Measurements from ENCODE around the gene LHFPL6. TPM values are rescaled to one million over a fixed set of nuclear protein-coding genes. Genes with fewer than 3 reads are reported as not detected.

LHFPL6 gene
- total RNA-seq, 1 experiment from 2014 or later: 2.5 TPM

DNA sequence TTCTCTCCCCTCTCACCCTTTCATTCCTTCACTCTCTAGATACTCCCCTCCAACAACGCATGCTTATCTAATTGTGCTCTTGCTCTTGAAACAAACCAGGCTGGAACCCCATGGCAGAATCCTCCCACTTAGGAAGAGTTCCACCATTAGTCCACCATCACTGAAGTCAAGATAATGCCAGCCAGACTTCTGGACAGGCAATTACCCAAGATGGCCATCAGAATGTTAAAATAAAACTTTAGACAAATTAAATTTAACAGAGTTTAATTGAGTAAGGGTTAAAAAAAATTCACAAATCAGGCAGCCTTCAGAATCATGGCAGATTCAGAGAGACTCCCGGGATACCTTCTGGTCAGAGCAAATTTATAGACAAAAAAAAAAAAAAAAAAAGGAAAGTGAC is 221.5 kb downstream of the LHFPL6 start:
- no peaks in the 10 kb centered on the region for H3K4me1 ChIP-seq (replicated peaks; ENCODE audit: insufficient read depth)
- intact Hi-C loops (cut with micrococcal nuclease; ENCODE audit: unreplicated experiment): no loop called here
- TF ChIP-seq EZH2 (IDR thresholded peaks at IDR 0.05; ENCODE audit: low read depth): no peak
- TF ChIP-seq, protein P1, sequence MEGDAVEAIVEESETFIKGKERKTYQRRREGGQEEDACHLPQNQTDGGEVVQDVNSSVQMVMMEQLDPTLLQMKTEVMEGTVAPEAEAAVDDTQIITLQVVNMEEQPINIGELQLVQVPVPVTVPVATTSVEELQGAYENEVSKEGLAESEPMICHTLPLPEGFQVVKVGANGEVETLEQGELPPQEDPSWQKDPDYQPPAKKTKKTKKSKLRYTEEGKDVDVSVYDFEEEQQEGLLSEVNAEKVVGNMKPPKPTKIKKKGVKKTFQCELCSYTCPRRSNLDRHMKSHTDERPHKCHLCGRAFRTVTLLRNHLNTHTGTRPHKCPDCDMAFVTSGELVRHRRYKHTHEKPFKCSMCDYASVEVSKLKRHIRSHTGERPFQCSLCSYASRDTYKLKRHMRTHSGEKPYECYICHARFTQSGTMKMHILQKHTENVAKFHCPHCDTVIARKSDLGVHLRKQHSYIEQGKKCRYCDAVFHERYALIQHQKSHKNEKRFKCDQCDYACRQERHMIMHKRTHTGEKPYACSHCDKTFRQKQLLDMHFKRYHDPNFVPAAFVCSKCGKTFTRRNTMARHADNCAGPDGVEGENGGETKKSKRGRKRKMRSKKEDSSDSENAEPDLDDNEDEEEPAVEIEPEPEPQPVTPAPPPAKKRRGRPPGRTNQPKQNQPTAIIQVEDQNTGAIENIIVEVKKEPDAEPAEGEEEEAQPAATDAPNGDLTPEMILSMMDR (conservative IDR thresholded peaks at IDR 0.05): no peak
- no peak overlapping the region for H3K4me3 ChIP-seq
- BruUV-seq (replicated peaks): no TSS peak
- H3K36me3 ChIP-seq (ENCODE audit: low read depth): no peaks in the 10 kb centered on the region
- H3F3A ChIP-seq (ENCODE audit: insufficient read depth, low read depth): no peaks in the 10 kb centered on the region
- no peak overlapping the region for H3K4me2 ChIP-seq
- ChIA-PET POLR2A (ENCODE audit: unreplicated experiment) (no interaction called here), CTCF (no interaction called here)
- DNase-seq: no peak
- H3K27ac ChIP-seq: no peak overlapping the region
- H3K9me3 ChIP-seq (ENCODE audit: insufficient read depth, low read depth): no peaks in the 10 kb centered on the region
- H3K9me2 ChIP-seq (ENCODE audit: insufficient read depth): no peaks in the 10 kb centered on the region
- H3K27me3 ChIP-seq (ENCODE audit: insufficient read depth, low read depth): no peaks in the 10 kb centered on the region
- no peaks in the 10 kb centered on the region for H4K20me1 ChIP-seq (ENCODE audit: insufficient read depth)
- H3K79me2 ChIP-seq (ENCODE audit: low read depth): no peaks in the 10 kb centered on the region
- H2AFZ ChIP-seq: no peak overlapping the region

DNA sequence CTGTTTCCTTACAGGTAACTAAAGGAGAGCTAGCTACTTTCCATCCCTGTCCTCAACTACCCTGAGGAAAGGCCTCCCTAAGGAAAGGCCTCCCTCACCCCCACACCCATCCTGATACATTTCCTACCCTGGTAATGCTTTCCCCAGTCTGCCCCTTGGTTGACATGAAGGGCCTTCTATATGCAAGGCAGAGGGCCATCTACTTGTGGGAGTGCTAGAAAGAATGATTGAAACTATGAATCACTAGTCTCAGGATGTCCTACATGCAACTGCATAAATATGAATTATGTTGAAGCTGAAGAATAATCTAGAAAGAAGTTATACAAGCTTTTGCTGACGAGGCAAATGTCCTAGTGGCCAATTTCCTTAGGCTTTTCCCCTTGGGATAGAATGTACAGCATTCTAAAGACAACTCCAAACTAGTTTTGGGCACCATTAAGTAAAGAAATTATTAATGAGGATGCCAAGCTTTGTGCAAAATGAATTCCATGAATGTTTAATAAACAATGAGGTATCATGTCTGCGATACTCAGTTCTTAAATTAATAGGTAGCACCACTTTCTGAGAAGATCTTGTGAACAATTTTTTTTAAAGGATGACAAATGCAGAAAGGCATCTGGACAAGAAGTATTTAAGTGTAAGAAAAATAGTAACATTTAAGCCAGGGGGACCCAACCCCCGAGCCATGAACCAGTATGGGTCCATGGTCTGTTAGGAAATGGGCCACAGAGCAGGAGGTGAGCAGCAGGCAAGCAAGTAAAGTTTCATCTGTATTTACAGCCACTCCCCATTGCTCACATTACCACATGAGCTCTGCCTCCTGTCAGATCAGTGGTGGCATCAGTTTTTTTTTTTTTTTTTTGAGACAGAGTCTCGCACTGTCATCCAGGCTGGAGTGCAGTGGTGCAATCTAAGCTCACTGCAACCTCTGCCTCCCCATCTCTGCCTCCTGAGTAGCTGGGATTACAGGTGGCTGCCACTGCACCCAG is 223.0 kb downstream of the LHFPL6 start:
- Histone ChIP-seq H4K20me1 (ENCODE audit: insufficient read depth) (no peaks in the 10 kb centered on the region), H3K36me3 (ENCODE audit: low read depth) (no peaks in the 10 kb centered on the region), H2AFZ (no peak overlapping the region), H3K27me3 (ENCODE audit: insufficient read depth, low read depth) (no peaks in the 10 kb centered on the region), H3F3A (ENCODE audit: insufficient read depth, low read depth) (no peaks in the 10 kb centered on the region), H3K9me2 (ENCODE audit: insufficient read depth) (no peaks in the 10 kb centered on the region), H3K4me1 (replicated peaks; ENCODE audit: insufficient read depth) (no peaks in the 10 kb centered on the region), H3K79me2 (ENCODE audit: low read depth) (no peaks in the 10 kb centered on the region), H3K4me2 (no peak overlapping the region), H3K27ac (no peak overlapping the region), H3K4me3 (no peak overlapping the region), H3K9me3 (ENCODE audit: insufficient read depth, low read depth) (no peaks in the 10 kb centered on the region)
- ChIA-PET CTCF (interaction anchor here (0.6 kb wide), 1 partner anchor 1157 kb away, joined by 5 read pairs; no protein-coding TSS in a partner anchor), POLR2A (ENCODE audit: unreplicated experiment) (no interaction called here)
- BruUV-seq (replicated peaks): no TSS peak
- TF ChIP-seq, protein P1 (conservative IDR thresholded peaks at IDR 0.05): no peak
- TF ChIP-seq EZH2 (IDR thresholded peaks at IDR 0.05; ENCODE audit: low read depth): no peak
- DNase-seq: no peak
- intact Hi-C loops (cut with micrococcal nuclease; ENCODE audit: unreplicated experiment): no loop called here

DNA sequence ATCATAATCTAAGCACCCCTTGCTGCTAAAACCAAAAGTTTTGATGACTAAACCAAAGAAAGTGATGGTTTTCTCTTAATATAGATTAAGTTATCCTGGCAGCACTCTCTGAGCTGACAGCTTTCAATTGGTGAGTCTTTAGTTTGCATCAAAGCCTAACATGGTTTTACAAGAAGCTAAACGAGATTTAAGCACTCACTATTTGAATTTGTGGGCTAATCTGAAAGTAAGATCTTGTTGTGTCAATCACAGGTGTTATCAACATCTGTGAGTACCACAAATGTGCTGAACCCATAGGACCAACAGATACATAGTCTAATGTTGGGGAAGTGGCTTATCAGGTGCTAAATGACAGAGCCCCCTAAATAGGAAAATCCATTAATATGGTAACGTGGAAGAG is 223.9 kb downstream of the LHFPL6 start:
- no peak overlapping the region for H2AFZ ChIP-seq
- no peaks in the 10 kb centered on the region for H3K27me3 ChIP-seq (ENCODE audit: insufficient read depth, low read depth)
- no peaks in the 10 kb centered on the region for H3K9me3 ChIP-seq (ENCODE audit: insufficient read depth, low read depth)
- no peaks in the 10 kb centered on the region for H3K79me2 ChIP-seq (ENCODE audit: low read depth)
- H3K36me3 ChIP-seq (ENCODE audit: low read depth): no peaks in the 10 kb centered on the region
- H3K4me3 ChIP-seq: no peak overlapping the region
- ChIA-PET POLR2A (ENCODE audit: unreplicated experiment) (no interaction called here), CTCF (no interaction called here)
- no peaks in the 10 kb centered on the region for H3F3A ChIP-seq (ENCODE audit: insufficient read depth, low read depth)
- H3K9me2 ChIP-seq (ENCODE audit: insufficient read depth): no peaks in the 10 kb centered on the region
- intact Hi-C loops (cut with micrococcal nuclease; ENCODE audit: unreplicated experiment): no loop called here
- BruUV-seq (replicated peaks): no TSS peak
- TF ChIP-seq EZH2 (IDR thresholded peaks at IDR 0.05; ENCODE audit: low read depth): no peak
- TF ChIP-seq, protein P1 (conservative IDR thresholded peaks at IDR 0.05): no peak
- no peak for DNase-seq
- H4K20me1 ChIP-seq (ENCODE audit: insufficient read depth): no peaks in the 10 kb centered on the region
- no peak overlapping the region for H3K27ac ChIP-seq
- H3K4me2 ChIP-seq: no peak overlapping the region
- H3K4me1 ChIP-seq (replicated peaks; ENCODE audit: insufficient read depth): no peaks in the 10 kb centered on the region

Data from PC-9 (cell line).